ENCODE results near the gene GMDS.

GMDS gene

GRCh38 chr6:1586861-1587450, 658.4 kb downstream of the GMDS start:
- TF ChIP-seq POLR2A (IDR thresholded peaks at IDR 0.05; ENCODE audit: low read depth, low read length) (no peak), TAF1 (IDR thresholded peaks at IDR 0.05; ENCODE audit: borderline replicate concordance, low read depth, low read length) (no peak), POLR2AphosphoS5 (IDR thresholded peaks at IDR 0.05; ENCODE audit: low read depth, low read length) (no peak)
- FAIRE-seq (no peak), DNase-seq (ENCODE audit: insufficient read length) (no peak)

DNA sequence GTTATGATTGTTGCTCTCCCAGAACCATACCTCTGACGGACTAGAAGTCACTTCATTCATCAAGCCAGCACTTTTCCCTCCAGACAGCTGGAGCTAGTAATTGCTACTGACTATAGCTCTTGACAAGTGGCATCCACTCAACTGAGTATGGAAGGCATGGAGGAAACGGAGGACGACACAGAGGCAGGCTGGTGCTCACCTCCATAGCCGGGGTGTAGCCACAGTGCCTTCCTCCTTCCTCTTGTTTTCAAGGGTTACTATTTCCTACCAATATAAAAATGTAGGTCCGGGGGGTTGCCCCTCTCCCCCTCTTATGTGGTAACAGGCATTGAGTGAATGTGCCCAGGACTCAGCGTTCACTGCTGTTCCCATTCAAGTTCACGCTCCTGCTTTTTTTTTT, 659.1 kb downstream of the GMDS start:
- no peak for FAIRE-seq
- DNase-seq (ENCODE audit: insufficient read length): no peak
- TF ChIP-seq POLR2AphosphoS5 (IDR thresholded peaks at IDR 0.05; ENCODE audit: low read depth, low read length): no peak
- no peak for TF ChIP-seq TAF1 (IDR thresholded peaks at IDR 0.05; ENCODE audit: borderline replicate concordance, low read depth, low read length)
- no peak for TF ChIP-seq POLR2A (IDR thresholded peaks at IDR 0.05; ENCODE audit: low read depth, low read length)

- TF ChIP-seq POLR2AphosphoS5 (IDR thresholded peaks at IDR 0.05; ENCODE audit: low read depth, low read length) (no peak), TAF1 (IDR thresholded peaks at IDR 0.05; ENCODE audit: borderline replicate concordance, low read depth, low read length) (no peak)
- FAIRE-seq (no peak), DNase-seq (ENCODE audit: insufficient read length) (no peak)
Observed at GRCh38 chr6:1585669-1586049, 659.7 kb downstream of the GMDS start.

- DNase-seq (ENCODE audit: insufficient read length) (no peak), FAIRE-seq (no peak)
- TF ChIP-seq POLR2A (IDR thresholded peaks at IDR 0.05; ENCODE audit: low read depth, low read length) (no peak), POLR2AphosphoS5 (IDR thresholded peaks at IDR 0.05; ENCODE audit: low read depth, low read length) (no peak), TAF1 (IDR thresholded peaks at IDR 0.05; ENCODE audit: borderline replicate concordance, low read depth, low read length) (no peak)
Observed at GRCh38 chr6:1584996-1585668, 660.3 kb downstream of the GMDS start.

DNA sequence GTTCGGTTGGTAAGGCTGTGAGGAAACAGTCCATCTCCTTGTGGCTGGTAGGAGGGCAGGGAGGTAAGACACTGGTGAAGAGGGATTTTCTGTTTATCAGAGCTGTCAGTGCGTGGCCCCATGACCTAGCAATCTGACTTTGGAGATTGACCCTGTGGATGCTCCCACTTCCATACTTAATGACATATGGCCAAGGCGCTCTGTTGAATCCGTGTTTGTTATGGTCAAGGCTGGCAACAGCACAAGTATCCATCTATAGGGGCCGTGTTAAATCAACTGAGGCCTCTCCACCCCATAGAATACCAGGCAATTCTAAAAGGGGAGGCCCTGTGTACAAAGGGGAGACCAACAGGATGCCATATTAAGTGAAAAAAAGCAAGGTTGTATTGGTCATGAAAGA, 661.3 kb downstream of the GMDS start:
- TF ChIP-seq POLR2A (IDR thresholded peaks at IDR 0.05; ENCODE audit: low read depth, low read length) (no peak), TAF1 (IDR thresholded peaks at IDR 0.05; ENCODE audit: borderline replicate concordance, low read depth, low read length) (no peak)
- DNase-seq (ENCODE audit: insufficient read length): no peak
- FAIRE-seq: no peak

DNA sequence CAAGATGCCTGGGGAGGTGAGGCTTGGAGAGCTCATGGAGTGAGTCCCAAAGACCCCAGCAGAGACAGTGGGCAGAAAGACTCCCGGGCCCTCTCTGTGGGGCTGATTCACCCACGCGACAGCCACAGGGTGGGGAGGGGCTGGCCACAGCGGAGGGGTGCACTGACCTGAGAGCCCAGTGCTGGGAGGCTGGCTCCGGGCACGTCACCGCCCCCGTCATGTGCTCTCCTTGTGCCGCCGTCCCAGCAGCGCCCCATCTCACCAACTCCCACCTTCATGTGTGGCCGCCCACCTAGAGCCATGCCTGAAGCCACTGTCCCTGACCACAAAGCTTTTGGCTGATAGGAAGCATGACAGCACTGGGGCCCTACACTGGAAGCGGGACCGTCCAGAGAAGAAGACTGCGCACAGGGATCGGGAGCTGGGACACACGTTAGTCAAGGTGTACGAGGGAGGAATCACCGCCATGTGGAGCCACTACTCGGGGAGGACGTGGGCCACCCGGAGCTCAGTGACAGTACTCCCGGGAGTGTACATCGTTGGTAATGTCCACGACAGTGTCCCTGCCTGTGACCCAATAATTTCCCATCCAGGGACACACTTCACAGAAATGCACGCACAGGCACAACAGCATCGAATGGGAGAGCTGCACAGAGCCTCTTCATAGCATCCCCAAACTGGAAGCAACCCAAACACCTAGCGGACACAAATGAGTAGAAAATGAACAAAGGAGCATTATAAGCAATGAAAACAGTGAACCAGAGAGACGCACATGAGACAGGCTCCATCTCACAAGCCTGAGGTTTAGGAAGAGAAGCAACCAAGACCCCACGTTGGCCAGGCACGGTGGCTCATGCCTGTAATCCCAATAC, 664.0 kb downstream of the GMDS start:
- no peak for DNase-seq (ENCODE audit: insufficient read length)
- TF ChIP-seq POLR2A (IDR thresholded peaks at IDR 0.05; ENCODE audit: low read depth, low read length) (no peak), POLR2AphosphoS5 (IDR thresholded peaks at IDR 0.05; ENCODE audit: low read depth, low read length) (no peak), TAF1 (IDR thresholded peaks at IDR 0.05; ENCODE audit: borderline replicate concordance, low read depth, low read length) (no peak)
- no peak for FAIRE-seq

DNA sequence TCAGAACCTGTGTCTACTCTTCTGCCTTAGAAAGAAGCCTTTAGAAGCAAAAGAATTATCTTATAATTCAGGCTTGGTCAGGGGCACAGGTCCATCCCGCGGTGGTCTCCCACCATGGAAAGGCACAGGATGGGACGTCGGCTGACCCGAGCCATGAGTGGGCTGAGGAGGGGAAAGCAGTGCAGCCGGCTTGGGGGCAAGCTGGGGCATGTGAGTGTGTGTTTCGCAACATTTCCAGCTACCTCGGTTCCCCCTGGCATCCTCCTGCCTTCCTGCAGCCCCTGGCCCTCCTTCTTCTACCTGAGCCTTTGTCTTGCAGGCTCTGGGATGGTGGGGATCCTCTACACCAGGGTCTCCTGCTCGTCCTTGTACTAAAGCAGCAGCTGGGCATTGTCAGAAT, 664.8 kb downstream of the GMDS start:
- FAIRE-seq (no peak), DNase-seq (ENCODE audit: insufficient read length) (no peak)
- TF ChIP-seq POLR2A (IDR thresholded peaks at IDR 0.05; ENCODE audit: low read depth, low read length) (no peak), TAF1 (IDR thresholded peaks at IDR 0.05; ENCODE audit: borderline replicate concordance, low read depth, low read length) (no peak)

GRCh38 chr6:1580109-1580508, 665.3 kb downstream of the GMDS start:
- DNase-seq (ENCODE audit: insufficient read length): no peak
- no peak for TF ChIP-seq TAF1 (IDR thresholded peaks at IDR 0.05; ENCODE audit: borderline replicate concordance, low read depth, low read length)
- no peak for TF ChIP-seq POLR2AphosphoS5 (IDR thresholded peaks at IDR 0.05; ENCODE audit: low read depth, low read length)
- TF ChIP-seq POLR2A (IDR thresholded peaks at IDR 0.05; ENCODE audit: low read depth, low read length): no peak

DNA sequence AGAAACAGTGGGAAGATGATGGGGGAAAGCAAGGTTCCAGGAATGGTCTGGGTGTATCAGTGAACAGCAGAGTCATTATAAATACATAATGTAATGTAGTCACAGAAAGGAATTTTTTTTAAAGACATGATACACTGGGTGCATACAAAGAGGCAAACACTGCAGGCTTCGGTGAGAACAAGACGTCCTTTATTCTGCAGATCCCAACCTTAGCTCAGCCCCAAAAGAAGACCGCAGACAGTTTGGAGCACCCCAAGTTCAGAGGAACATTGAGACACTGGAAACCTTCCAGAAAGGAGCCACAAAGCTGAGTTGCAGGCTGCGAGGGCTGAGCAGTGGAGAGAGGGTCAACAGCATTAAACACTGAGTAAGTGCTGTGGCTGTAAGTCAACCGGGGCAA, 666.3 kb downstream of the GMDS start:
- DNase-seq (ENCODE audit: insufficient read length) (no peak), FAIRE-seq (no peak)
- TF ChIP-seq TAF1 (IDR thresholded peaks at IDR 0.05; ENCODE audit: borderline replicate concordance, low read depth, low read length) (no peak), POLR2A (IDR thresholded peaks at IDR 0.05; ENCODE audit: low read depth, low read length) (no peak), POLR2AphosphoS5 (IDR thresholded peaks at IDR 0.05; ENCODE audit: low read depth, low read length) (no peak)

More at GRCh38 chr6:1580109-1580508, 665.3 kb downstream of the GMDS start:
- FAIRE-seq: no peak

DNA sequence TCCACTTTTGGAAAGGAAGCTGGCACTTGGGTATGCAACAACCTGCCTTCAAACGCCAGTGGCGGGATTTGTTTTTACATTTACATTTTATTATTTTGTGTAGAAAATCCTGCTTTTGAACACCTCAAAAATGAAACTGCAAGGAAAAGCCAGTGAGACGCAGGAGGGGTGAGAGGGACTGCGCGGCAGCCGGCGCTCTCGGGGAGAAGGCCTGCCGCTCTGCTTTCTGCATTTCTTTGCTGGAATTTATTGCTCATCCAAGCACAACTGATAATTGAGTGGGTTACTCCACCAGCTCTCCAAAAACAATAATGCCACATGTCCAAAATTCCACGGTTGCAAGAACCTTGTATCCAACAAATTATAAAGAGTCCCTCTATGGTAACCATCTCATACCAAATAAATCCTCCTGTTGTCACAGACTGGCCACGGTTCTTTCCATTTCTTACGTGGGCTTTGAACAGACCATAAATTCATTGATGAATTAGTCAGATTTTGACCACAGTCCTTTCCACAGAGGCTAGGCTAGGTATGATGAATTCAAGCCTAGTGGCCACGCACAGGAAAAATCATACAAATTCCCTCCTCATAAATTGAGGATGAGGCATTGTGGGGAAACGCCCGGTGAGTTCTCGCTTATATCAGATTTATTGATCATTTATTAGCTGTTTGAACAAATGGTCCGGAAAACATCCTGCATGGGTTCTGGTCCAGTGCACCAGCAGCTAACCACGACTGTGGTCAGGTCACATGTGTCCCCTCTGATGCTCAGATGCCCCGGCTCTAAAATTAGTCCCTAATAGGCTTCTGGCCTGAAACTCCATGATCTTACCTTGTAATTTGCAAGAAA, 667.3 kb downstream of the GMDS start:
- no peak for FAIRE-seq

GRCh38 chr6:1577146-1577680, 668.2 kb downstream of the GMDS start:
- no peak for TF ChIP-seq POLR2AphosphoS5 (IDR thresholded peaks at IDR 0.05; ENCODE audit: low read depth, low read length)
- TF ChIP-seq TAF1 (IDR thresholded peaks at IDR 0.05; ENCODE audit: borderline replicate concordance, low read depth, low read length): no peak
- TF ChIP-seq POLR2A (IDR thresholded peaks at IDR 0.05; ENCODE audit: low read depth, low read length): no peak
- FAIRE-seq (no peak), DNase-seq (ENCODE audit: insufficient read length) (no peak)

More for the DNA sequence above, 667.3 kb downstream of the GMDS start:
- TF ChIP-seq POLR2AphosphoS5 (IDR thresholded peaks at IDR 0.05; ENCODE audit: low read depth, low read length): no peak
- TF ChIP-seq POLR2A (IDR thresholded peaks at IDR 0.05; ENCODE audit: low read depth, low read length): no peak
- no peak for TF ChIP-seq TAF1 (IDR thresholded peaks at IDR 0.05; ENCODE audit: borderline replicate concordance, low read depth, low read length)
- DNase-seq (ENCODE audit: insufficient read length): no peak

Data from GM12892 (cell line).